ENCODE results near the gene C6orf132.
"Not testable (repeated sequence)": the region's sequence is repeated elsewhere in the genome, so short reads cannot be mapped to it uniquely, and the experiment has no call there.

The C6orf132 gene

GRCh38 chr6:42162384-42162783, 20.0 kb upstream of the C6orf132 start:
- no peak for DNase-seq

- DNase-seq: no peak
Measured at GRCh38 chr6:42159431-42160024, 17.1 kb upstream of the C6orf132 start.

- DNase-seq: no peak
Measured at GRCh38 chr6:42158631-42159030, 16.2 kb upstream of the C6orf132 start.

GRCh38 chr6:42158011-42158410, 15.6 kb upstream of the C6orf132 start:
- no peak for DNase-seq

GRCh38 chr6:42156638-42157037, 14.2 kb upstream of the C6orf132 start:
- DNase-seq: no peak

- no peak for DNase-seq
Measured at GRCh38 chr6:42155293-42155692, 12.9 kb upstream of the C6orf132 start.

GRCh38 chr6:42154461-42155209, 12.2 kb upstream of the C6orf132 start:
- no peak for DNase-seq

- no peak for DNase-seq
Measured at GRCh38 chr6:42153921-42154320, 11.5 kb upstream of the C6orf132 start.

- not testable (repeated sequence) for DNase-seq
Measured at GRCh38 chr6:42152528-42153213, 10.3 kb upstream of the C6orf132 start.

- no peak for DNase-seq
Measured at GRCh38 chr6:42152024-42152423, 9.6 kb upstream of the C6orf132 start.

GRCh38 chr6:42150254-42150653, 7.8 kb upstream of the C6orf132 start:
- DNase-seq: no peak

GRCh38 chr6:42148058-42148457, 5.6 kb upstream of the C6orf132 start:
- DNase-seq: no peak

- no peak for DNase-seq
Measured at GRCh38 chr6:42147138-42147562, 4.7 kb upstream of the C6orf132 start.

- no peak for DNase-seq
Measured at GRCh38 chr6:42141603-42142117, 760 bp downstream of the C6orf132 start.

- DNase-seq: no peak
Measured at GRCh38 chr6:42140756-42141602, 1.4 kb downstream of the C6orf132 start.

GRCh38 chr6:42140032-42140431, 2.4 kb downstream of the C6orf132 start:
- no peak for DNase-seq

- no peak for DNase-seq
Measured at GRCh38 chr6:42138630-42139619, 3.5 kb downstream of the C6orf132 start.

- no peak for DNase-seq
Measured at GRCh38 chr6:42138190-42138589, 4.2 kb downstream of the C6orf132 start.

GRCh38 chr6:42137194-42137753, 5.1 kb downstream of the C6orf132 start:
- no peak for DNase-seq

- no peak for DNase-seq
Measured at GRCh38 chr6:42136508-42137193, 5.8 kb downstream of the C6orf132 start.

- no peak for DNase-seq
Measured at GRCh38 chr6:42135722-42136121, 6.7 kb downstream of the C6orf132 start.
